ENCODE data around the gene OCA2. TPM values are rescaled to one million over a fixed set of nuclear protein-coding genes. Genes with fewer than 3 reads are reported as not detected.
"Not testable (repeated sequence)": the region's sequence is repeated elsewhere in the genome, so short reads cannot be mapped to it uniquely, and the experiment has no call there.

Gene OCA2
- total and polyA plus RNA-seq, 12 donors: 0.13 to 0.44 (median 0.23) TPM; not detected in 7

DNA sequence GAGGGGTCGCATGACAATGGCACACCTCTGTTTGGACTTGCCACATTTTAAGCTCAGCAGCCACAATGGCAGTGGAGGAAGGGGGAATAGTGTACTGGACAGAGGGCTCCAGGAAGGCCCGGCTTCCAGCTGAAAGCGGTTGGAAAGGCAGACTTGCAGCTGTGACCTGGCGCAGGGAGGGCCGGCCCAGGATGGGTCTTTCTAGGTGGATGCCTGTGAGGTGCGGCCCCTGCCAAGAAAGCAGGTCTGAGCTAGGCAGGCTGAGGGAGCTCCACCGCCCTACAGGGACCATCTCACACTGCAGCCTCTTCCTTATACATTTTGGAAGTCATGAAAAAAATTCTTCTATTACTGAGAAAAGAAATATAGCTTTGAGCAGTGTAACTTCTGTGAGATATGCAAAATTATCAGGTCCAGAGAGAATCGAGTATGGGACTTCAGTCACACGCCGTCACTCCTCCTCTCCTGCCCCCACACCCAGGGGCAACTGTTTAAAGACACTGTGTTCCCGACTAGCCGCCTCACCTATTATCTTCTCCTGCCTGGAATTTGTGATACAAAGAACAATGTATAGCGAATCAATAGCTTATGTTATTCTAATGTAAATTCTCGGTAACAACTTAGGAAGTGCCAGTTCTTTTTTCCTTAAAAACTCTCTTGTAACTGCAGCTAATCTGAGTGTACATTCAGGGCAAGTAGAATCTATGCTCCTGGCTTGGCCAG lies 331.0 kb downstream of the OCA2 start:
- H3K9me3 ChIP-seq (replicated peaks in 1 of 3): no peaks in the 10 kb centered on the region
- H3K4me1 ChIP-seq (replicated peaks in 1 of 2): no peaks in the 10 kb centered on the region
- intact Hi-C loops (cut with DNase I): no loop called here
- DNase-seq: no peak
- H3K36me3 ChIP-seq (replicated peaks in 1 of 2): no peaks in the 10 kb centered on the region
- 77 to 86% (median 83%) methylated on average over 11 to 14 of the region's 14 CpGs for WGBS, 4 donors
- no peak overlapping the region for H3K27ac ChIP-seq
- H3K4me3 ChIP-seq: no peak overlapping the region
- no peaks in the 10 kb centered on the region for H3K27me3 ChIP-seq
- TF ChIP-seq POLR2A (IDR thresholded peaks at IDR 0.05): no peak
- TF ChIP-seq, protein P1, sequence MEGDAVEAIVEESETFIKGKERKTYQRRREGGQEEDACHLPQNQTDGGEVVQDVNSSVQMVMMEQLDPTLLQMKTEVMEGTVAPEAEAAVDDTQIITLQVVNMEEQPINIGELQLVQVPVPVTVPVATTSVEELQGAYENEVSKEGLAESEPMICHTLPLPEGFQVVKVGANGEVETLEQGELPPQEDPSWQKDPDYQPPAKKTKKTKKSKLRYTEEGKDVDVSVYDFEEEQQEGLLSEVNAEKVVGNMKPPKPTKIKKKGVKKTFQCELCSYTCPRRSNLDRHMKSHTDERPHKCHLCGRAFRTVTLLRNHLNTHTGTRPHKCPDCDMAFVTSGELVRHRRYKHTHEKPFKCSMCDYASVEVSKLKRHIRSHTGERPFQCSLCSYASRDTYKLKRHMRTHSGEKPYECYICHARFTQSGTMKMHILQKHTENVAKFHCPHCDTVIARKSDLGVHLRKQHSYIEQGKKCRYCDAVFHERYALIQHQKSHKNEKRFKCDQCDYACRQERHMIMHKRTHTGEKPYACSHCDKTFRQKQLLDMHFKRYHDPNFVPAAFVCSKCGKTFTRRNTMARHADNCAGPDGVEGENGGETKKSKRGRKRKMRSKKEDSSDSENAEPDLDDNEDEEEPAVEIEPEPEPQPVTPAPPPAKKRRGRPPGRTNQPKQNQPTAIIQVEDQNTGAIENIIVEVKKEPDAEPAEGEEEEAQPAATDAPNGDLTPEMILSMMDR (IDR thresholded peaks at IDR 0.05): no peak

DNA sequence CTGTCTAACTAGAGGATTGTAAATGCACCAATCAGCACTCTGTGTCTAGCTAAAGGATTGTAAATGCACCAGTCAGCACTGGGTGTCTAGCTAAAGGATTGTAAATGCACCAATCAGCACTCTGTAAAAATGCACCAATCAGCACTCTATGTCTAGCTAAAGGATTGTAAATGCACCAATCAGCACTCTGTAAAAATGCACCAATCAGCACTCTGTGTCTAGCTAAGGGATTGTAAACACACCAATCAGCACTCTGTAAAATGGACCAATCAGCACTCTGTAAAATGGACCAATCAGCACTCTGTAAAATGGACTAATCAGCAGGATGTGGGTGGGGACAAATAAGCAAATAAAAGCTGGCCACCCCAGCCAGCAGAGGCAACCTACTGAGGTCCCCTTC lies 331.7 kb downstream of the OCA2 start:
- H3K4me3 ChIP-seq; H3K4me1 ChIP-seq (replicated peaks in 1 of 2); intact Hi-C loops (cut with DNase I); H3K36me3 ChIP-seq (replicated peaks in 1 of 2); H3K9me3 ChIP-seq (replicated peaks in 1 of 3); H3K27ac ChIP-seq; DNase-seq; H3K27me3 ChIP-seq: not testable (repeated sequence)

DNA sequence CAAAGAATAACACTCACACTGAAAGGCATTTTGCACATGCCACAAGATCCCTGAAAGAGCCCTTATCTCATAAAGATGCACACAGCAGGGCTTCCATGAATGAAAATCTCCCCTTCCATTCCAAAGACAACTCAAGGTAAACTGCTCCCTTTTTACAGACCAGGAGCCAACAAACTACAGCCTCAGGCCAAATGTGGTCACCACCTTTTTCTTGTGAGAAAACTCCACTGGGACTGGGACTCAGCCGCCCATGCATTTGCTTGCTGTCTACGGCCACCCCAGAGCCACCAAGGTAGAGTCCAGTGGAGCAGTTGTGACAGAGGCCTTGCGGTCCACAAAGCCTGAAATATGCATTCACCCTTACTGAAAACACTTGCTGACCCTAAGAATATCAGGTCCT lies 334.8 kb downstream of the OCA2 start:
- Histone ChIP-seq H3K27me3 (no peaks in the 10 kb centered on the region), H3K4me1 (replicated peaks in 1 of 2) (no peaks in the 10 kb centered on the region), H3K36me3 (replicated peaks in 1 of 2) (no peaks in the 10 kb centered on the region), H3K9me3 (replicated peaks in 1 of 3) (no peaks in the 10 kb centered on the region), H3K27ac (no peak overlapping the region), H3K4me3 (no peak overlapping the region)
- intact Hi-C loops (cut with DNase I): no loop called here
- DNase-seq: no peak
- TF ChIP-seq POLR2A (IDR thresholded peaks at IDR 0.05): no peak
- TF ChIP-seq, protein P1 (IDR thresholded peaks at IDR 0.05): no peak
- 86 to 94% (median 93%) methylated on average over 3 of the region's 3 CpGs for WGBS, 4 donors

DNA sequence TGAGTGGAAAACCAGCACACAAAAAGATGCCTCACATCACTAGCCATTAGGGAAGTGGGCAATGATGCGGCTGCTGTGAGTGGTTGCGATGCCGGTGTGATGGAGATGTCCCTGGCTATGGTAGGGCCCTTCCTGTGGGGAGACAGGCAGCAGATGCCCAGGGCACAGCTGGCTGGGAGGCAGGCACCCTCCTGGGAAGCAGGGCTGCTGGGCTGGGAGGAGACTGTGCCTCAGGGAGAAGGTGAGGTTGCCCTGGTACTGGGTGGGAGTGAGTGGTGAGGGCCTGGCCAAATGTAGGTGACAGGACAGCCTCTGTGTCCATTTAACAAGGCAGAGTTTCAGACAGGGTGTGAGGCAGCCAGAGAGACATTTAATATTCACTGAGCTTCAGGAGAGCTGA lies 335.6 kb downstream of the OCA2 start:
- no peak for TF ChIP-seq POLR2A (IDR thresholded peaks at IDR 0.05)
- TF ChIP-seq, protein P1 (IDR thresholded peaks at IDR 0.05): no peak
- Histone ChIP-seq H3K9me3 (replicated peaks in 1 of 3) (no peaks in the 10 kb centered on the region), H3K4me1 (replicated peaks in 1 of 2) (no peaks in the 10 kb centered on the region), H3K27ac (no peak overlapping the region), H3K4me3 (no peak overlapping the region), H3K27me3 (no peaks in the 10 kb centered on the region), H3K36me3 (replicated peaks in 1 of 2) (no peaks in the 10 kb centered on the region)
- intact Hi-C loops (cut with DNase I): no loop called here
- WGBS, 4 donors: 91 to 98% (median 96%) methylated on average over 3 of the region's 3 CpGs
- DNase-seq: no peak

DNA sequence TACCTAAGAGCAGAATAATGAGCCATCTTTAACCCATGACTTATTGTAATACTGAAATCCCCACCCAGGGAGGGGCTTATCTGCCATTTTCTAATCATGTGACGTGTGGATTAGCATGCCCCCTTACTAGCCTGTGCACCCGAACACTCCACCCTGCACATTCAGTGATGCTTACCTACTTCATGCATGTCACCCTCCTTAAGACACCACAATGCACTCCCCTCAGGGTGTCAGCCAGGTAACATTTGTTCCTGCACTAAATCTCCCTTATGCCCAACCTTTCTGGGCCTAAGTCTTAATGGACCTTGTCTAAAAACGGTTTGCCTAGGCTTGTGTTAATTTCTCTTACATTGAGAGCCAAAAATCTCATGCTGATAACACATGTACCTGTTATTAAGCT lies 336.6 kb downstream of the OCA2 start:
- H3K4me3 ChIP-seq: no peak overlapping the region
- intact Hi-C loops (cut with DNase I): no loop called here
- no peaks in the 10 kb centered on the region for H3K27me3 ChIP-seq
- no peak overlapping the region for H3K27ac ChIP-seq
- TF ChIP-seq POLR2A (IDR thresholded peaks at IDR 0.05): no peak
- TF ChIP-seq, protein P1 (IDR thresholded peaks at IDR 0.05): no peak
- DNase-seq: no peak
- H3K4me1 ChIP-seq (replicated peaks in 1 of 2): no peaks in the 10 kb centered on the region
- WGBS, 4 donors: 63 to 78% (median 72%) methylated on average over 3 of the region's 3 CpGs
- no peaks in the 10 kb centered on the region for H3K36me3 ChIP-seq (replicated peaks in 1 of 2)
- no peaks in the 10 kb centered on the region for H3K9me3 ChIP-seq (replicated peaks in 1 of 3)
